NCI-H1048 (cell line): ENCODE data around the gene HMGXB4.

Experiments used
- DNase-seq: peaks from one replicate; lab custom pipeline; 2025; lab: John Stamatoyannopoulos, UW

HMGXB4 gene

DNA sequence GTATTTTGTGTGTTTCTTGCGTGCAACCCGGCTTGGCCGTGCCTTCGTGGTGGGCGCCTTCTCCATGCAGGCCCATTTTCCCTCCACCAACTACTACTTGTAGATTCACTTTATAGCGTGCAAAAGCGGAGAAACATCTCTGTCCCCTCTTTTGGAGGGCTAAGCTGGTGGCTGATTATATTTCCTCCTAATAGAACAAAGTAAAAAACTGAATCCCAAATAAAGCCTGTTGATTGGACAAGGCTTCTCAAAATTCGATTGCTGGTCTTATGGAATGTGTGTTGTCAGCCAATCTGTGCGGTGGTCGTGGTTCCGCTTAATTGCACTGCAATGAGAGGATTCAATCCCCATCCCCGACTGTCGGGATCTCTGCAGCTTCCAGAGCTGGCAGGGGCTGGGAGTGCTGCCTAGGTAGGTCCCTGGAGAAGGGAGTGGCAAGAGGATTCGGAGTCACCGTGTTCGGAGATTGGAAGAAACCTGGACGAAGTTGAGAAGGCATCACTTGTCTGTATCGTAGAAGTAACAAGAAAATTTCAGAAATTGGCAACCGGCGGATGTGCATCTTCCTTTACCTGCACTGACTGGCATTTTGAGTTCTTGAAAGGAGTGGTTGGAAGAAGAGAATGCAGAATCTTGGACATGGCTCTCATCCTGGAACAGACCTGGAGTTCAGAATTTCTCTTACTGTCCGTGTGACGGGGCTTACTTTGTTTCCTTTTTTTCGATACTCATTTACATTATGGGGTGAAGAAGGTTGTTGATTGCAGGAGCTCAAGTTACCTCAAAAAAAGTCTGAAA lies 1.1 kb downstream of the HMGXB4 start:
- DNase-seq = peak; percentile 6

DNA sequence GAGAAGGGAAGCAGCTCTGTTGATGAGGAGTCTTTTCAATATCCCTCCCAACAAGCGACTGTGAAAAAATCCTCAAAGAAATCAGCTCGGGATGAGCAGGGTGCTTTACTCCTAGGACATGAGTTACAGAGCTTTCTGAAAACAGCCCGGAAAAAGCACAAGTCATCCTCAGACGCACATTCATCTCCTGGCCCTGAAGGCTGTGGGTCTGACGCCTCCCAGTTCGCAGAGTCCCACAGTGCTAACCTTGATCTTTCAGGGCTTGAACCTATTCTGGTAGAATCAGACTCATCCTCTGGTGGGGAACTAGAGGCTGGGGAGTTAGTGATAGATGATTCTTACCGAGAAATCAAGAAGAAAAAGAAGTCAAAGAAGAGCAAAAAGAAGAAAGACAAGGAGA lies 7.7 kb downstream of the HMGXB4 start:
- no peak for DNase-seq

DNA sequence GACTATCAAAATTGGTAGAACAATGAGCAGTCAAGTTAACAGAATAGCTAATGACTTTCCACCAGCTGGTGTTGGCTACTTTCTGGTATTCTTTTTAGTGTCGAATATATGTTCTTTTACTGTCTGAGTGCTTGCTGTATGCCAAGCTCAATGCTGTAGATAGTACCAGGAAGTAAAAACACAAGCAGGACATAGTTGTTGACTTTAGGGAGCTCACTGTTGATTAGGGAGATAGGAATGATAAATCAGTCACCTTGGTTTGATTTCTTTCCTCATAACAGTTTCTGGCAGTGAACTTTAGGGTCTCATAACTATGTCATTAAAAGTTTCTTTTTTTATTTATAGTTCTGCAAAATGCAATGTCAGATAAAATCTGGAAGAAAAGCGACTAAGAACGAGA lies 9.0 kb downstream of the HMGXB4 start:
- no peak for DNase-seq

DNA sequence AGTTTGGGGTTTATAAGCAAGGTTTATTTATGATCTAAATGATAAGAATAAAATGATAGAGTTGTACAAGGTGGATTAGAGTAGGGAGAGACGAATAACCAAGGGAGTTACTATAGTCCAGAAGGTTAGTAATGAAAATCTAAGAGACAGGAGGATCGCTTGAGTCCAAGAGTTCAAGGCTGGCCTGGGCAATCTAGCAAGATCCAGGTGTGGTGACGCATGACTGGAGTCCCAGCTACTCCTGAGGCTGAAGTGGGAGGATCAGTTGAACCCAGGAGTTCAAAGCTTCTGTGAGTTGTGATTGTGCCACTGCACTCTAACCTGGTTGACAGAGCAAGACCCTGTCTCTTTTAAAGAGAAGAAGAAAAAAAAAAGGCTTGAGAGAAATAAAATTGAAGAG lies 12.3 kb downstream of the HMGXB4 start:
- DNase-seq = no peak

DNA sequence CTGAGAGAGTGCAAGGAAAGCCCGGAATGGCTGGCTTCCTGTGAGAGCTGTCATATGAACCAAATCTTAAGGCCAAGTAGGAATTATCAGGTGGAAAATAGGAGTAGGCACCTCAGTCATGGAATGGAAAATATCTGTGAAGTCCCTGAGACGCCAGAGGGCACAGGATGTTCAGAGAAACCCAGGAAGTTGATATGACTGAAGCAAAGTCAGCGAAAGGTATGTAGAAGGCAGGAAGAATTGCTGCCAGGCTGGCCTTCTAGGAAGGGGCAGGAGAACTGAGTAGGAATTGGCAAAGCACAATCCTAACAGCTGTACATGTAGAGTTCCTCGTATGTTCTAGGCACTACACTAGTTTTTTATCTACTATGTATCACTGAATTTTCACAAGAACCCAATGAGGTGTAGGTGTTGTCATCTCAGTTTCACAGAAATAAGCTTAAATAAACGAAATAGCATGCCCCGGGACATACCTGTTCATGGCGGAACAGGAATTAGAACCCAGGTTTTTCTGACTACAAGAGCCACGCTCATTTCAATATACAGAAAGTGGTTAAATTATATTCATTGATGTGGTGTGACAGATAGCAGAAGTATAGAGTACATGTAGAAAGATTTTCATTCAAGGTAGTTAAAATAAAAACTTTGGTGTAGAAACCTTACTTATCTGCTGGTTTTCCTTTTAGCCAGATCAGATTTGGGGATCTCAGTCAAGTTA lies 17.0 kb downstream of the HMGXB4 start:
- no peak for DNase-seq

DNA sequence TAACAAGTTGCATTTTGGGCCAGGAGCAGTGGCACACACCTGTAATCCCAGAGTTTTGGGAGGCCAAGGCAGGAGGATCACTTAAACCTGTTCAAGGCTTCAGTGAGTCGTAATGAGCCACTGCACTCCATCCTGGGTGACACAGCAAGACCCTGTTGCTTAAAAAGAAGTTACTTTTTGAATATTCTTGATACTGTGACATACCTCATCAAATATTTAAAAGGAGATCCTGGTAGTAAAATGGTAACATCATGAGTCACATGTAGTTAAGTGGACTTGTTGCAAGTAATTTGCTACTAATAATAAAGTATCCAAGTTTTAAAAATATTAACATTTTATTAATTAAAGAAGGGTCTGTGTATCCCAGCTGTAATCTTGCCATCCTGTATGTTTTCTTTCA lies 18.3 kb downstream of the HMGXB4 start:
- no peak for DNase-seq

DNA sequence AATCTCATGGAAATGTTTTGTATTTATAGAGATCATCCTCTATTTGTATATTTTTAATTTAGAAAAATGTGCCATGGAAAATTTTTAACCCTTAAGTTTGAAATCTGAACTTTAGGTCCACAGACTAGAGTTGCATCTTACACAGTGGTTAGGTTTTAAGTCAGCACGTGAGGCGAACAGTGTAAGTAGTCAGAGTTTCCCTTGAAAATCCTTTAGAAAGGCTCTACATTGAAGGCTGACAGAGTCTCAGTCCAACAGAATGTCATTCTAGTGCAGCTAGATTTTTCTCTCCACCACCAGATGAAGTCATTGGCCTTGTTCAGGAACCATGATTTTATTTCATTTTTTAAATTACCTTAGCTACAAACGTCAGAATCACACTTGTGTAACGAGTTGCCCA lies 18.7 kb downstream of the HMGXB4 start:
- no peak for DNase-seq

DNA sequence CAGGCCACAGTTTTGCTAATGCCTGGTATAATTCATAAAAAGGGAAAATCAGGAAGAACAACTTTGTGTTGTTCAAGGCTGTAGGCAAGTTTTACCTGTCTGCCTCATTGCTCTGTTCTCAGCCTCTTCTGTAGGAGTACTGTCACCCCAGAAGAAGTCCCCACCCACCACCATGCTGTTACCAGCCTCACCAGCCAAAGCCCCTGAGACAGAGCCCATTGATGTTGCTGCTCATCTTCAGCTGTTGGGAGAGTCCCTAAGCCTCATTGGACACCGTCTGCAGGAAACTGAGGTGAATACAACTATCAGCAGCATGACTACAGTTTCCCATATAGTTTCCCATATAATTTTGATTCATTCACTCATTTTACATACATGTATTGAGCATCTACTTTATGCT lies 30.8 kb downstream of the HMGXB4 start:
- DNase-seq = no peak

DNA sequence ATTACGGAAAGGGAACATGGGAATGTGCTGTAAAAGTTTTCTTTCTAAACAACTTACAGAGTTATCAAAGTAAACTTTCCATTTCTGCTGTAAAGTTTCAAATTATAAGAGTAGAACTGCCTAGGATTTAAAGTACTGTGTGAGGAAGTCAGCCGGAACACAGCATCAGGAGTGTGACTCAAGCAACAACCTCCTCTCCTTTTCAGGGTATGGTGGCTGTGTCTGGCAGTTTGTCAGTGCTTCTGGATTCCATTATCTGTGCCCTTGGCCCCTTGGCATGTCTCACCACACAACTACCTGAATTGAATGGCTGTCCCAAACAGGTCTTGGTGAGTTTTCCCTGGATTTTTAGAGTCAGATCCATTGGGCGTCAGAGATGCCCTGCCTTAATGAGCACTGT lies 35.5 kb downstream of the HMGXB4 start:
- no peak for DNase-seq

DNA sequence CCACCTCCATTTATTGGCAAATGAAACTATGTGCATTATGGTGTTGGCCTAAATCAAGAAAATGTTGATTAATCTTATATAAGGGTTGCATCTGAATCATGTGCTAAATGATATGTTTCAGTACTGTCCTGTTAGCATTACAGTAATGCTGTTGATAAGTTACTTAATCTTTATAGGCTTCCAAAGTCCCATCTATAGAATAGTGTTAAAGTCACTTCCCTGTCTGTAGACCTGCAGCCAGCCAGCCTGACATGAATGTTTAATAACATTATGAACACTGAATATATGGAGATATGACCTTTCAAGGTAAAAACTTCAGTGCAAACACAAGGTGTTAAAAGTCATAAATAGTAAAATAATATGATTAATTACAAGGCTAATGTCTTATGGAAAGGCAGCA lies 38.8 kb downstream of the HMGXB4 start:
- DNase-seq = no peak

DNA sequence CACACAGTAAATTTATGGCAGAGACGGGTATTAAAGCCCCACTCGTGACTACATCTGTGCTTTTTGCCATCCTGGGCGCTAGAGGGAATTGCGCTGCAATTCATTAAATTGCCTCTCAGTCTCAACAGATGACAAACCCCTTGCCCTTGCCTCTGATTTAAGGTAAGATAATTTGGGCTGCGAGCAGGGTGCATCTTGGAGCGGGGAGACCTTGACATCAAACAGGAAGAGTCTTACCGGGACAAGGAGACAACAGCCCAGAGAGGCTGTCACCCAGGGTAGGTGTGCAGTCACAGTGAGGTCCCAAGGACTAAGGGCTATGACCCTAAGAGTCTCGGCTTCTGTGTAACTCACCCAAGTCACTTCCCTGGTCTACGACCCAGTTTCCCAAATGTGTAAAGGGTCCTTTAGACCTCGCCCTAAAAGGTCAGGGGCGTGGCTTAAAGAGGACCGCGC lies 42.0 kb downstream of the HMGXB4 start:
- no peak for DNase-seq

DNA sequence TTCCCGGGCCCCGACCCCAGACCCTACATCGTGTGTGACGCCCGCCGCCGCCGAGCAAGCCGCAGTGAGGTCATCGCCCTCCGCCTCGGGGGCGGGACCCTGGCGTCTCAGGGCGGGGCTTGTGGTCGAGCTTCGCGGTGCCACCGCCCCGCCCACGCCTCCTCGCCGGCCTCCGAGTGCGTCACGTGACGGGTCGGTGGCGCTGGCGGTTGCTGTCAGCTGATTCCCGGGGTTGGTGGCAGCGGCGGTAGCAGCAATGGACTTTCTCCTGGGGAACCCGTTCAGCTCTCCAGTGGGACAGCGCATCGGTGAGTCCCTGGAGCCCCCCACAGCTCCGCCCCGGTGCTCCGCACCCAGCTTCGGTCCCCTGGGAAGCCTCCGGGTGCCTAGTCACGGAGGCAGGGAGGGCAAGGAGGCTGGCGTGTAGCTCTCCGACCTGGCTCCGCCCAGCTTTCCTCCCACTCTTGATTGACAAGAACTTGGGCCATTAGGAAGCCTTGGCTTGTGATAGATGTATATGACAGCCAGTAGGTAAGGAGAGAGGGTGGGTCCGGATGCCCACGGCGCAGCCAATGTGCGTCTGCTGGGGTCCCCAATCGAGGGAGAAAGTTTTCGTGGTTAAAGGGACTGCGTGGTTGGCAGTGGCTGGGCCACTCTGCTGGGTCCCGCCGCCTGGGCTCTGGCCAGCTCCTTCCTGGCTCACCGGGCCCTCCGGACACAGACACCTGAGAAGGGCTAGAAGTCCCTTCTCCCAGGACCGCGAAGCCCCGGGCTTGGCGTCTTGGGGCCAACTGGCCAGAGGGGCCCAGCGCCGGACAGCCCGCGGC lies 42.6 kb downstream of the HMGXB4 start, which contains the start of gene TOM1:
Gene TOM1 (plus strand): TSS at position 222 of the 827 bp plus-strand sequence. CDS start 35 bp downstream, at position 257.
- peak; percentile 88 for DNase-seq

DNA sequence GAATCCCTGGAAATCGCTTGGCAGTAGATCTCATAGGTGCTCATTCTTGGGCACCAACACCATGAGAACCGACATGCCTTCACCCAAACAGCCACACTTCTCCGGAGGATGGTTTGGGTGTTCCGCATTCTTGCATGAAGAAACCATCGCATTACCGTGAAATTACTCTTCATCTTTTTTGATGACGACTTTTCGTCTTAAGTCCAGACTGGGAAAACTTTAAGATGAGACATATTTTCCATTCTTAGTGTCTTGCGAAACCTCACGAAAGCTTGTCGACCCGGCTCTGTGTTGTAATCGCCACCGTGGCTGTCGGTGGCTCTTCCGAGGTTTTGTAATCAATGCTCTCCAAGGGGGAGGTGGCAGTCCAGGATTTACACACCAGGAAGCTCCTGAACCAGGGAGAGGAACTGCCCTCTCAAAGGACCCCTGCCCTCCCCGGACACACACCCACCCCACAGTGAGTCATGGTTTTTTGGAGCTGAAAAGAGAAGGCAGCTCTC lies 44.1 kb downstream of the HMGXB4 start:
- DNase-seq = no peak

DNA sequence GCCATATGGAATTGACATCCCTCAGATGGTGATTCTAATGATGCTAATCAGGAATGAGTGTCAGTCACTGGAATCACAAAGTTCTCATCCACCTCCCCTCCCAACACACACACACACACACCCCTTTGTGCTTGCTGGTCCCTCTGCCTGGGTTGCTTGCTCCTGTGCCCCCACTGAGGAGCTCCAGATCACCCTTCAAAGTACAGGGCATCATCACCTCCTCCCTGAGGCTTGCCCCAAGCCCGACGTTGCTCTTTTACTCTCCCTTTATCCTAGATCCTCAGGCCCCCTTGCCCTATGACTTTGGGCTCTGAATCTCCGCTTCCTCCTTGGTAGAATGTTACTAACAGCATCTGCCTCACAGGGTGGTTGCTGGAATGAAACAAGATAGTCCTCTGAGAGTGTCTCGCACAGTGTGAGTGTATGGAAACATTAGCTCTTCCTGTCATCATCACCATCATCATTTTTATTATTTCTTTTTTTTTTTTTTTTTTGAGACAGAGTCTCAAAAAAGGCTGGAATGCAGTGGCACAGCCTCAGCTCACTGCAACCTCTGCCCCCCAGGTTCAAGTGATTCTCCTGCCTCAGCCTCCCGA lies 45.8 kb downstream of the HMGXB4 start:
- no peak for DNase-seq

DNA sequence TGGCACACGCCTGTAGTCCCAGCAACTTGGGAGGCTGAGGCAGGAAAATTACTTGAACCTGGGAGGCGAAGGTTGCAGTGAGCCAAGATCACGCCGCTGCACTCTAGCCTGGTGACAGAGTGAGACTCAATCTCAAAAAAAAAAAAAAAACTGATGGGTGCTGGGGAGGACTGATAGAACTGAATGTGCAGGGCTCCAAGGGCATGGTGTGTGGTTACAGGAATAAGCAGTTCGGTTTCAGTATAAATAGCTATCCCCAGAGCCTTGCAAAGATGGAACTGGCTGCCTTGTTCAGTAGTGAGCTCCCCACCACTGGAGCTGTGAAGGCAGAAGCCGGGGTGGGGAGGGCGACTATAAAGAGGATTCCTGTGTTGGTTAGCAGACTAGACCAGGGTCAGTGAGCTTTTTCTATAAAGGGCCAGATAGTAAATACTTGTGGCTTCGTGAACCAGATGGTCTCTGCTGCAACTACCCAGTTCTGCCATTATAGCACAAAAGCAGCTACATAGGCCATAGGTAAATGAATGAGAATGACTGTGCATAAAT lies 48.3 kb downstream of the HMGXB4 start:
- no peak for DNase-seq

DNA sequence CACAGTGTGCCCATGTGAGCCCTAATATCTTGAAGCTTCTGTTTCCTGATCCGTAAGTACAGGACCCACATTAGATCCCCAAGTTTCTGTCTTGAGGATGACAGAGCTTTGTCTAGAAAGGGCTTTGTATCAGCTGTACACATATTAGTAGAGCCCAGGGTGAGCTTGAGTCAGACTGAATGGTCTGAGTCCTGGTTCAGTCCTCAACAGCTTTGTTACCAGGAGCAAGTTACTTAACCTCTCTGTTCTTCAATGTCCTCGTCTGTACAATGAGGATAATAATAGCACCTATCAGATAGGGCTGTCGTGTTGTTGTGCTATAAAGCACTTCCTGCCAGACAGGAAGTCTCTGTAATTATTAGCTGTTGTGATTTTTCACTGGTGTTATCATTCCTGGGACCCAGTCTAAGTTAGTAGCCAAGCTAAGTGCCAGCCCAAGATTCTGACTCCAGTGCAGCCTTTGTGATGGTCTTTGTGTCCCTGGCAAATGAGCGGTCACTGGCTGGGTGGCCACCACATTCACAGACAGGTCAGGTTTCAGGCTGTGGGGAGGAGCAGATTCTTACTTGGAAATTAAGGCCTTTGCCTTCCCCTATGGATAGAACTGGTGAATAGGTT lies 49.2 kb downstream of the HMGXB4 start:
- DNase-seq = no peak

DNA sequence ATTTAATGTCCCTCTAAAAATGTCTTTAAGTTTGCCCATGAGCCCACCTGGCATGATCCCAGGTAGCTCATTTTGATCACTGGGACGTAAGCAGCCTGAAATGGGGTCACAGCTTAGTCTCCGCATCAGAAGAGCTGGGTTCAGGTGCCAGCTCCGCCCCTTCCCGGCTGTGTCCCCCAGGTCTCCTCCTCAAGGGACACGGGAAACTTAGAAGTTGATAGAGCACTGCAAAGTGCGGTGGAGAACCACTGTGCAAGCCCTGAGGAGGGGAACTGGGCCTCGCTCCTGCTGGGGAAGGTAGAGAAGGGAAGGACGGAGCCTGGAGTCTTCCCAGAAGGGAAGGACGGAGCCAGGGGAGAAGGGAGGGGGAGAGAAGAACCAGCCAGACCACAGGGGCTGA lies 50.1 kb downstream of the HMGXB4 start:
- DNase-seq = no peak

DNA sequence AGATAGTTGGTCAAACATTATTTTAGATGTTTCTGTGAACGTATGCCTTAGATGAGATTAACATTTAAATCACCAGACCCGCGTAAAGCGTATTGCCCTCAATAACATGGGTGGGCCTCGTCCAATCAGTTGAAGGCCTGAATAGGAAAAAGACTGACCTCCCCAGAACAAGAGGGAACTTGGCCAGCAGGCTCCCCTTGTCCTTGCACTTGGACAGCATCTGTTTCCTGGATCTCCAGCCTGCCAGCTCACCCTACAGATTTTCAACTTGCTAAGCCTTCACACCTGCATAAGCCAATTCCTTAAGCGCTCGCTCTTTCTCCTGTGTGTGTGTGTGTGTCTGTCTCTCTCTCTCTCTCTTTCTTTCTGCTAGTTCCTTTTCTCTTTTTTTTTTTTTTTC lies 50.6 kb downstream of the HMGXB4 start:
- no peak for DNase-seq

DNA sequence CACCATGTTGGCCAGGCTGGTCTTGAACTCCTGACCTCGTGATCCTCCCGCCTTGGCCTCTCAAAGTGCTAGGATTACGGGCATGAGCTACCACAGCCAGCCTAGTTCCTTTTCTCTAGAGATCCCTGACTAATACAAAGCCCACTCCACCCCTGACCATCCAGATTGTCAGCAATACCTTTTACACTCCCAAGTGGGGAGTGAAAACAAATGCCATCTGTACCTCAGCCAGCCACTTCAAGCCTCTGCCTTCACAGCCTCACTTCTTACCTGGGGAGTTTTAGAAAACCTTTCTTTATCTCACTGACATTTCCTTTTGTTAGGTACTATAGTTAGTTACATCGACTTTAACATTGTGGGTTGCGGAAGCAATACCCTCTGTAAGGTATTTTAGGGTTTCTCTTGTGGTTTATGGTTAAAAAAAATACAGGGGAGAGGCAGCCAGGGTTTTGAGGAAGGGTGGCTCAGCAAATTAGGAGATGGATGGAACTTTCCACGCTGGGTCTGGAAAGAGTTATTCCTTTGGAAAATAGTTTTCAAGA lies 51.3 kb downstream of the HMGXB4 start:
- DNase-seq = no peak

DNA sequence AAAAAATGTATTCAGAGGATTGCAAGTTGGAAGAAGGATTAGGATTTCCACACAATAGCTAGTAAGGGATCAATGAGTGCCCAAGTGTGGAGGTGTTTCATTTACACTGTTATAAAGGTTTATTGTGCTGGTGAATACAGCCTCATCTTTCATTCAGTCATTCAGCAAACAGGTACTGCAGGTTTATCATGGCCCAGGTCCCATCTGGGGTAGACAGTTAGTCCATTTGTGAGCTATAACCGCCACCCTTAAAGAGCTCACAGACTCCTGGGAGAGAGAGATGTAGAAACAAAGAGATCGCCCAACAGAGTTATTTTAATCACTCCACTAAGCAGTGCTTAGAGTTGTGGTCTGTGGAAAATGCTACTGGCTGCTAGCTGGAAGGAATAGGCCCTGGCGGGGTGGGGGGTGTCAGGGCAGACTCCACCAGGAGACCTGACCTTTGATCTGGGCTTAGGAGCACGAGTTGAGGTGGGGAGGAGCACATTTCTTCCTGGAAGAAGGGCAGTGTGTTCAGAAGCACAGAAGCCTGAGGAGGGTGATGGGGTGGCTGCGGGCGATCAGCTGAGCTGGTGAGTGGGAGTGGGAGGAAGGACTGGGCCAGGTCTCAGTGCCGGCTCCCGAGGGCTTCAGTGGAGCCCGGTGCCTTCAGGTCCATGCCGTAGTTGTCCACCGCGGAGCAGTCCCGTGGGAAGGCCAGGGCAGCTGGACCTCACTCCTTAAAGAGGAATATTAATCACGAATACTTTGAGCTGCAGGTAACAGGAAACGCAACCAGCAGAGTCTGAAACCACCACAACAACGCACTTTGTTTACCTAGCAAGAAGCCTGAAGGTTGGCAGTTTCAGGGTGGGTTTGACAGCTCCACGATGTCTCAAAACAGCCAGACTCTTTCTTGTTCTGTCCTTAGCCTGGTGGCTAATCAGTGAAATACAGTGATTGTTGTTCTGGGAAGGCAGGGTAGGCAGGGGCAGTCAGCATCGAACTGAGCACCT lies 53.6 kb downstream of the HMGXB4 start:
- DNase-seq = no peak
